Tibial artery (tissue), 4 donors: ENCODE data around the gene HID1.
"Not testable (repeated sequence)": the region's sequence is repeated elsewhere in the genome, so short reads cannot be mapped to it uniquely, and the experiment has no call there.

Experiments
- DNase-seq, 2 donors: peaks; one replicate each; pipeline ENCODE4 v3.0.0-alpha.2; 2019
- H3K27ac ChIP-seq, 2 donors: fragments of 200-600 bp; sonication (generic) in 1 of 2; 1 replicate in 1 of 2; 2 replicates in 1 of 2; pipeline ENCODE4 v1.5.1; 2018 to 2019; ENCODE audit warnings: mild to moderate bottlenecking in 1 of 2
- H3K27me3 ChIP-seq, 2 donors: fragments of 200-600 bp; sonication (generic) in 1 of 2; one replicate each; pipeline versions ENCODE4 v1.5.1 to v1.6.0; 2016 to 2019
- H3K36me3 ChIP-seq, 3 donors: fragments of 200-600 bp; sonication (generic) in 2 of 3; one replicate each; pipeline ENCODE4 v1.5.1; 2016 to 2019; ENCODE audit warnings: mild to moderate bottlenecking in 2 of 3
- H3K4me1 ChIP-seq, 4 donors: fragments of 200-600 bp; sonication (generic) in 2 of 4; 1 replicate in 3 of 4; 2 replicates in 1 of 4; pipeline ENCODE4 v1.5.1; 2016 to 2019
- H3K4me3 ChIP-seq, 2 donors: fragments of 200-600 bp; sonication (generic) in 1 of 2; 1 replicate in 1 of 2; 2 replicates in 1 of 2; pipeline ENCODE4 v1.5.1; 2018 to 2019; ENCODE audit warnings: mild to moderate bottlenecking in 2 of 2
- H3K9me3 ChIP-seq, 3 donors: fragments of 200-600 bp; sonication (generic) in 1 of 3; one replicate each; pipeline ENCODE4 v1.5.1; 2016 to 2019
- intact Hi-C: fragments of 100-400 bp; cut with DNase I; formaldehyde crosslinking; loops from one replicate; pipeline ENCODE4 v1.15.0; 2023; ENCODE audit warnings: low total_unique reads
- TF ChIP-seq, protein P1 (sequence below), 2 experiments: fragments of 200-600 bp in 1 of 2; fragments of 450-650 bp in 1 of 2; IDR thresholded peaks; one replicate each; pipeline ENCODE4 v1.5.1; 2017 to 2019; ENCODE audit warnings: antibody characterized with exemption in 2 of 2, mild to moderate bottlenecking in 1 of 2, moderate library complexity in 1 of 2

The HID1 gene

DNA sequence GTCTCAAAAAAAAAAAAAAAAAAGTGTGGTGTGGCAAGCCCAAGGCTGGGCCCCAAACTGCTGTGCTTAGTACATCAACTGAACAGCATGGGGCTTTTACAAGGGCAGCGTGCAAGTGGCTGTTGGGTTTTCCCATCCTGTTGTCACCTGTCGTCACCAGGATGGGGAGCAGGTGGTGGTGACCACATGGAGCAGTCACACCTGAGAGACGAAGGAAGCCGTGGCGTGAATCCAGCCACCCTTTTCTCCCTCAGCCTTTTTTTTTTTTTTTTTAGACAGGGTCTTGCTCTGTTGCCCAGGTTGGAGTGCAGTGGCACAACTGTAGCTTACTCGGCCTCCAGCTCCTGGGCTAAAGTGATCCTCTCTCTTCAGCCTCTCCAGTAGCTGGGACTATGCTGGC lies 35.8 kb upstream of the HID1 start:
- H3K4me1 ChIP-seq, result peaks cover 0 to 20% (median 10%) of the 10 kb centered on the region in 4 donors
- H3K4me3 ChIP-seq, result no peak overlapping the region
- DNase-seq, result no peak
- H3K27me3 ChIP-seq, result no peaks in the 10 kb centered on the region
- TF ChIP-seq, protein P1, sequence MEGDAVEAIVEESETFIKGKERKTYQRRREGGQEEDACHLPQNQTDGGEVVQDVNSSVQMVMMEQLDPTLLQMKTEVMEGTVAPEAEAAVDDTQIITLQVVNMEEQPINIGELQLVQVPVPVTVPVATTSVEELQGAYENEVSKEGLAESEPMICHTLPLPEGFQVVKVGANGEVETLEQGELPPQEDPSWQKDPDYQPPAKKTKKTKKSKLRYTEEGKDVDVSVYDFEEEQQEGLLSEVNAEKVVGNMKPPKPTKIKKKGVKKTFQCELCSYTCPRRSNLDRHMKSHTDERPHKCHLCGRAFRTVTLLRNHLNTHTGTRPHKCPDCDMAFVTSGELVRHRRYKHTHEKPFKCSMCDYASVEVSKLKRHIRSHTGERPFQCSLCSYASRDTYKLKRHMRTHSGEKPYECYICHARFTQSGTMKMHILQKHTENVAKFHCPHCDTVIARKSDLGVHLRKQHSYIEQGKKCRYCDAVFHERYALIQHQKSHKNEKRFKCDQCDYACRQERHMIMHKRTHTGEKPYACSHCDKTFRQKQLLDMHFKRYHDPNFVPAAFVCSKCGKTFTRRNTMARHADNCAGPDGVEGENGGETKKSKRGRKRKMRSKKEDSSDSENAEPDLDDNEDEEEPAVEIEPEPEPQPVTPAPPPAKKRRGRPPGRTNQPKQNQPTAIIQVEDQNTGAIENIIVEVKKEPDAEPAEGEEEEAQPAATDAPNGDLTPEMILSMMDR (IDR thresholded peaks at IDR 0.05), result no peak
- H3K27ac ChIP-seq, result no peak overlapping the region
- H3K9me3 ChIP-seq, result no peaks in the 10 kb centered on the region
- H3K36me3 ChIP-seq, result peaks cover 3 to 20% (median 8%) of the 10 kb centered on the region in 3 donors
- intact Hi-C loops, result no loop called here

DNA sequence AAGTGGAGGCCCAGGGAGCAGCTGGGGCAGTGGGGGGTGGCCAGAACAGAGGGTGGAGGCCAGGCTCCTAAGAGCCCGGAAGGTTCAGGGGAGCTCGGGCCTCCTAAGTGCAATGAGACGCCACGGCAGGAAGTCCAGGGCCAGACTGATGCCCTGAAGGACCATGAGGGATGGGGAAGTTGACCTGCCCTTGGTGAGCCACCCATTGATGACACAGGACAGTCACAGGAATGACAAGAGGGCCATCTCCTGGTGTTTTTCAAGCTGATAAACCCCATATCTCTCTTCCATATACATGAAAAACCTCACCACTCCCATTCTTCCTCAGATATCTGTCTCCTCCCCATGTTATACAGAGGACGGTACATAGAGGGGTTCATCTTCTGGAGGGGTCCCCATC lies 34.1 kb upstream of the HID1 start:
- Histone ChIP-seq H3K4me3 (no peak overlapping the region), H3K4me1 (peaks cover 0 to 10% (median 3%) of the 10 kb centered on the region in 4 donors), H3K27me3 (no peaks in the 10 kb centered on the region), H3K36me3 (peaks cover 20 to 37% (median 25%) of the 10 kb centered on the region in 3 donors), H3K27ac (no peak overlapping the region), H3K9me3 (no peaks in the 10 kb centered on the region)
- DNase-seq, result no peak
- TF ChIP-seq, protein P1 (IDR thresholded peaks at IDR 0.05), result no peak
- intact Hi-C loops, result no loop called here

DNA sequence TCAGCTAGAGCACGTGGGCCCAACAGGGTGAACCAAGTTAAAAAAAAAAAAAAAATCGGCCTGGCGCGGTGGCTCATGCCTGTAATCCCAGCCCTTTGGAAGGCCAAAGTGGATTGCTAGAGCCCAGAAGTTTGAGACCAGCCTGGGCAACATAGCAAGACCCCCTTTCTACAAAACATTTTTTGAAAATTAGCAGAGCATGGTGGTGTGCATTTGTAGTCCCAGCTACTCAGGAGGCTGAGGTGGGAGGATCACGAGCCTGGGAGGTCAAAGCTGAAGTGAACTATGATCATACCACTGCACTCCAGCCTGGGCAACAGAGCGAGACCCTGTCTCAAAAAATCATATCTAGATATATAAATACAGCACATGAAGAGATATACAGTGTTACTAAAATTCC lies 33.5 kb upstream of the HID1 start:
- peaks cover 25 to 43% (median 31%) of the 10 kb centered on the region in 3 donors for H3K36me3 ChIP-seq
- intact Hi-C loops, H3K27ac ChIP-seq, H3K4me3 ChIP-seq, H3K9me3 ChIP-seq, H3K4me1 ChIP-seq, H3K27me3 ChIP-seq, DNase-seq: not testable (repeated sequence)

DNA sequence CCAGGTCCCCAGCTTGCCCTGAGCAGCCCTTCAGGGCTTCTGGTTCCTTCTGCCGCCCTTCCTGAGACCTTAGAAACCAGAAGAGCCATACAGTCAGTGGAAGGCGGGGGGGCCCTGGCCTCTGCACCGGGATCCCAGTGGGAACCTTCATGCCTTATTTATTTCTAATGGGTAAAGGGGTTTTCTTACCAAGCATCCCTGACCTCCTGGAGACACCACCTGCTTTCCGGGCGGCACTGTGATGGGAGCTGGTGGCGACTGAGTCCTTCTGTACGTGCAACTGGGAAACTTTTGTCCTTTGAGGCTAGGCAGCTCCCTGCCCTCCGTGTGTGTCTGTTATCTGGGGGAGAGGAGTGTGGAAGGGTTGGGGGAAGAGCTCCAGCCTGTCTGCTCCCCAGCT lies 32.7 kb upstream of the HID1 start:
- intact Hi-C loops, result no loop called here
- no peak for DNase-seq

DNA sequence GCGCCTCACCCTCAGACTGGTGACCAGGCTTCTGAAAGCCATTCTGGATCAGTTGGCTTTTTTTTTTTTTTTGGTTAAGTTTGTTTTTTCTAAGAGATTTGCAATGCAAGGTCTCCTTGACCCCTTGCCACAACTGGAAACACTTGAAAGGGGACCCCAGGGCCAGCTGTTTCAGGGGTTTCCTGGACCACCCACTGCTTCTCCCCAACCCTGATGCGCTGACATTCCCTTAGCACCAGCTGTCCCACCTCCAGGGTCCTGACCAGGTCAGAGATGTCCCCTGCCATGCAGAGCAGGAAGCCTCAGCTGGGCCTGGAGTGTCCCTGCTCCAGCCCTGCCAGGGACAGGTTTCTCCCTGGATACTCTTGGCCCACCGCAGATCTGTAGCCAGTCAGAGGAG lies 31.8 kb upstream of the HID1 start:
- Histone ChIP-seq H3K36me3 (peaks cover 26 to 58% (median 41%) of the 10 kb centered on the region in 3 donors), H3K4me1 (no peaks in the 10 kb centered on the region), H3K9me3 (no peaks in the 10 kb centered on the region), H3K4me3 (no peak overlapping the region), H3K27ac (no peak overlapping the region), H3K27me3 (no peaks in the 10 kb centered on the region)
- TF ChIP-seq, protein P1 (IDR thresholded peaks at IDR 0.05), result no peak
- no peak for DNase-seq
- intact Hi-C loops, result no loop called here

More for the DNA sequence above, 32.7 kb upstream of the HID1 start:
- TF ChIP-seq, protein P1 (IDR thresholded peaks at IDR 0.05), result no peak
- Histone ChIP-seq H3K4me3 (no peak overlapping the region), H3K4me1 (no peaks in the 10 kb centered on the region), H3K9me3 (no peaks in the 10 kb centered on the region), H3K27ac (no peak overlapping the region), H3K27me3 (no peaks in the 10 kb centered on the region), H3K36me3 (peaks cover 26 to 48% (median 34%) of the 10 kb centered on the region in 3 donors)

DNA sequence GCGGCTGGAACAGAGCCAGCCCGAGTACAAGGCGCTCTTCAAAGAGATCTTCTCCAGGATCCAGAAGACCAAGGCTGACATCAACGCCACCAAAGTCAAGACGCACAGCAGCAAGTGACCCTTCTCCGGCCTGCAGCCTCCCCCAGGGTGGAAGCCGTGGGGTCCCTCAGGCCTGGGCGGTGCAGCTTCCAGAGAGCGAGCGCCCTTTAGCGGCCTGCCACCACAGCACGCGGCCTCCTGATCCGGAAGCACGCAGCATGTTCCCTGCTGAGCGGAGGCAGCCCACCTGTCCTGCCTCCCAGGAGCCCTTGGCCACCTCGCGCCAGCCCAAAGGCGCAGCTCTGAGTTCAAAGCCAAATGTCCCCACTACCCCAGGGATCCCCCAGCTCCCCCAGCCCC lies 31.4 kb upstream of the HID1 start:
- no peak overlapping the region for H3K4me3 ChIP-seq
- no peak overlapping the region for H3K27ac ChIP-seq
- H3K36me3 ChIP-seq, result peaks cover 26 to 60% (median 42%) of the 10 kb centered on the region in 3 donors
- no peaks in the 10 kb centered on the region for H3K4me1 ChIP-seq
- no peaks in the 10 kb centered on the region for H3K9me3 ChIP-seq
- no peaks in the 10 kb centered on the region for H3K27me3 ChIP-seq
- TF ChIP-seq, protein P1 (IDR thresholded peaks at IDR 0.05), result no peak
- intact Hi-C loops, result no loop called here
- DNase-seq, result no peak
